Measurements from ENCODE around the gene CEP89.
"Not testable (repeated sequence)": the region's sequence is repeated elsewhere in the genome, so short reads cannot be mapped to it uniquely, and the experiment has no call there.

CEP89 gene

DNA sequence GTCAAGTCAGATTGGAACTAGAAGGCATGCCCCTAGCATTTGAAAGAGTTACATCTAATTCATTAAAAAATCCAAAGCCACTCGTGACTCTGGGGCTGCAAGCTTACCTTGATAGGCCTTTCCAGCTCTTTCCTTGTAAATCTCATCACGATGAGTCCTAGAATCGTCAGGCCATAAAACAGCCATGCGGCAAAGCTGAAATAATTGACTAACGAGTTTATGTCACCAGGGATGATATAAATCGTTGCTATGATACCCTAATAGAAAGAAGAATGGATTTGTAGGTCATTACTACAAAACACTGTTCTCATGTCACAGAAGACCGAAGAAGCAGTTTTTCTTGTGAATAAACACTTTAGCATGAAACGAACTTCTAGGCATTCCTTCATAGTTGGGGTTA is 129.7 kb downstream of the CEP89 start:
- no peak overlapping the region for H3K27ac ChIP-seq
- TF ChIP-seq, protein P1, sequence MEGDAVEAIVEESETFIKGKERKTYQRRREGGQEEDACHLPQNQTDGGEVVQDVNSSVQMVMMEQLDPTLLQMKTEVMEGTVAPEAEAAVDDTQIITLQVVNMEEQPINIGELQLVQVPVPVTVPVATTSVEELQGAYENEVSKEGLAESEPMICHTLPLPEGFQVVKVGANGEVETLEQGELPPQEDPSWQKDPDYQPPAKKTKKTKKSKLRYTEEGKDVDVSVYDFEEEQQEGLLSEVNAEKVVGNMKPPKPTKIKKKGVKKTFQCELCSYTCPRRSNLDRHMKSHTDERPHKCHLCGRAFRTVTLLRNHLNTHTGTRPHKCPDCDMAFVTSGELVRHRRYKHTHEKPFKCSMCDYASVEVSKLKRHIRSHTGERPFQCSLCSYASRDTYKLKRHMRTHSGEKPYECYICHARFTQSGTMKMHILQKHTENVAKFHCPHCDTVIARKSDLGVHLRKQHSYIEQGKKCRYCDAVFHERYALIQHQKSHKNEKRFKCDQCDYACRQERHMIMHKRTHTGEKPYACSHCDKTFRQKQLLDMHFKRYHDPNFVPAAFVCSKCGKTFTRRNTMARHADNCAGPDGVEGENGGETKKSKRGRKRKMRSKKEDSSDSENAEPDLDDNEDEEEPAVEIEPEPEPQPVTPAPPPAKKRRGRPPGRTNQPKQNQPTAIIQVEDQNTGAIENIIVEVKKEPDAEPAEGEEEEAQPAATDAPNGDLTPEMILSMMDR (conservative IDR thresholded peaks at IDR 0.05): no peak

DNA sequence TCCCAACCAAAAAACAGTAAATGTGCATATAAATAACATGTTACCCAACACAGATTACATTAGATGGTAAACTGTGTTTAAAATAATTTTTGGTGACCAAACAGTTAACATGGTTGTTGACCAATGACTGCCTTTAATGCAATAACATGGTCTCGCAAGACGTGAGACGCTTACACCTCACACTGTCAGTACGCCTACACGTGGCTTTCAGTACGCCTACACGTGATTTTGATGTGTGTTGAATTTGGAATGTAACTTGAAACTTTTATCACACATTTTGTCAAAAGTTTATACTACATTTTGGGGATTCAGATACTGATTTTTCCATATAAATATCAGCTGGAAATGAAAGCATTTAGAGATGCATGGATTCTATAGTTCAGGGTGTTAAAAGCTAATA is 134.2 kb downstream of the CEP89 start:
- H3K27ac ChIP-seq: no peak overlapping the region
- TF ChIP-seq, protein P1 (conservative IDR thresholded peaks at IDR 0.05): no peak

DNA sequence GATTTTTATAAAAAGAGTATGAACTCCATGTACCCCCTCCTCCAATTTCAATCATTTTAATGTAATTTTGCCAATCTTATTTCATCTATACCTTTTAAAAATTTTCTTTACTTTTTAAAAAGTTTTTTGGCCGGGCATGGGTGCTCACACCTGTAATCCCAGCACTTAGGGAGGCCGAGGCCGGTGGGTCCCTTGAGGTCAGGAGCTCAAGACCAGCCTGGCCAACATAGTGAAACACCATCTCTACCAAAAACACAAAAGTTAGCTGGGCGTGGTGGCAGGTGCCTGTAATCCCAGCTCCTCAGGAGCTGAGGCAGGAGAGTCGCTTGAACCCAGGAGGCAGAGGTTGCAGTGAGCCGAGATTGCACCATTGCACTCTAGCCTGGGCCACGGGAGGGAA is 138.4 kb downstream of the CEP89 start:
- not testable (repeated sequence) for H3K27ac ChIP-seq

DNA sequence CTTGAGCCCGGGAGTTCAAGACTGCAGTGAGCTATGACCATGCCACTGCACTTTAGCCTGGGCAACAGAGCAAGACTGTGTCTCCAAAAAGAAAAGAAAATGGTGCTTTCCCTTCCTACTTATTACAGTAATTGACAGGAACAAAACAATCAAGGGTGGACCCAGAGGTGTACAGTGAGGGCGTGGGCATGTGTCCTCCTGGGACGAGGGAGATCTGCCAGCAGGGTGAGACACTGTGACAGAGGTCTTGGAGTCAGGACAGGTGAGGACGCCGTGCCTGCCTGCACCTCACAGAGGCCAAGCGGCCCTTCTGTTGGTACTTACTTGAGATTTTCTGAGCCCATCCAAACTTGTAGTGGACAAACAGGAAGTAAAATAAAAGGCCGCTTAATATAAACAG is 138.9 kb downstream of the CEP89 start:
- not testable (repeated sequence) for H3K27ac ChIP-seq

DNA sequence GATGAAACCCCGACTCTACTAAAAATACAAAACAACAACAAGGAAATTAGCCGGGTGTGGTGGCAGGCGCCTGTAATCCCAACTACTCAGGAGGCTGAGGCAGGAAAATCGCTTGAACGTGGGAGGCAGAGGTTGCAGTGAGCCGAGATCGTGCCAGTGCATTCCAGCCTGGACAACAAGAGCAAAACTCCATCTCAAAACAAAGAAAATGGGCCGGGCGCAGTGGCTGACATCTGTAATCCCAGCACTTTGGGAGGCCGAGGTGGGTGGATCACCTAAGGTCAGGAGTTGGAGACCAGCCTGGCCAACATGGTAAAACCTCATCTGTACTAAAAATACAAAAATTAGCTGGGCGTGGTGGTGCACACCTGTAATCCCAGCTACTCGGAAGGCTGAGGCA is 139.7 kb downstream of the CEP89 start:
- not testable (repeated sequence) for H3K27ac ChIP-seq

DNA sequence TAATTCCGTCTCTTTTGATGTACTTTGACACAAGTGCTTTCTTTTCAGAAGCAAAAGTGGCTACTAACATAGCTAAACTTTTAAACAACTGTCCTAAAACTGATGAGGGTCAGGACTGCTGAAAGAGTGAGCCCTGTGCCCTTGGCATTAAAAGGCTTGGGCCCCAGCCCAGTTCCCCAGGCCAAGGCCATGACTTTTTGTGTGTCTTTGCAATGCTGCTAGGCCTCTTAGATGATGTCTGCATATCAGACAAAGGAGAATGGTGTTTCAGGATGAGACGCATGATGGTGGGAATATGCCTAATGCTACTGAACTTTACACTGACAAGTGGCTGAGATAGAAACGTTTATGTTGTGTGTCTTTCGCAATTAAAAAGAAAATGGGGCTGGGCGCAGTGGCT is 140.1 kb downstream of the CEP89 start:
- H3K27ac ChIP-seq: no peak overlapping the region
- TF ChIP-seq, protein P1 (conservative IDR thresholded peaks at IDR 0.05): no peak

DNA sequence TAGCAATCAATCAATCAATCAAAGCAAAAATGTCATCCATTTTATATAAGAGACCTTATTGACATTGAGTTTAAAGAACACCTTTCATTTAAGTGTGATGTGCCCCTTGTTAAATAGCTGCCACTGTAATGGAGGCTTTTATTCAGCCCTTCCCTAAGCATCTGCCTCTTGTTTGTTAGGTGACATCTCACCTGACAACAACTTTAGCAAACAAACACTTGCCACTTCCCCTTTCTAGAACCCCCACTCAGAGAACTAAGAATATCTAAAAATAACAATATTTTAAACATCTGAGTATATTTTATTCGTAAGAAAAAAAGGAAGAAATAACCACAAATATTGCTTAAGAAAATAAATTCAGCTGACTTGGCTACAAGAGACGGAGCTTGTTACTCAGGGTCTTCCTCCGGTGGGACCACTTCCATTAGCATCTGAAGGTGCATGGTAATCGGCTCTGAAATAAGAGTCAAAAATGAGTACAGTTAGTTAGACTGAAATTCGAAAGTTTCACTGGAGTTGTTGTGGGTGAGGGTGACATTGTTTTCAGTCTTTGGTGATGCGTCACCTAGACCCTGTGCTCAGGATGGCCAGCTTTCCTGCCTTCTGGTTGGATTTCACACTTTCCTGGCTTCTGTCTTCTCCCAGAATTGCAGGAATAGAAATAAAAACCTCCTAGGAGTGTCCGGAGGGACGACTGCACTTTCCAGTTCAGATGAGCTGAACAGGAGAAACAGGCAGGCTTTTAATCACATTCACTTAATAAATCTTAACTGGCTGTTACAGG is 141.3 kb downstream of the CEP89 start:
- TF ChIP-seq, protein P1 (conservative IDR thresholded peaks at IDR 0.05): no peak

DNA sequence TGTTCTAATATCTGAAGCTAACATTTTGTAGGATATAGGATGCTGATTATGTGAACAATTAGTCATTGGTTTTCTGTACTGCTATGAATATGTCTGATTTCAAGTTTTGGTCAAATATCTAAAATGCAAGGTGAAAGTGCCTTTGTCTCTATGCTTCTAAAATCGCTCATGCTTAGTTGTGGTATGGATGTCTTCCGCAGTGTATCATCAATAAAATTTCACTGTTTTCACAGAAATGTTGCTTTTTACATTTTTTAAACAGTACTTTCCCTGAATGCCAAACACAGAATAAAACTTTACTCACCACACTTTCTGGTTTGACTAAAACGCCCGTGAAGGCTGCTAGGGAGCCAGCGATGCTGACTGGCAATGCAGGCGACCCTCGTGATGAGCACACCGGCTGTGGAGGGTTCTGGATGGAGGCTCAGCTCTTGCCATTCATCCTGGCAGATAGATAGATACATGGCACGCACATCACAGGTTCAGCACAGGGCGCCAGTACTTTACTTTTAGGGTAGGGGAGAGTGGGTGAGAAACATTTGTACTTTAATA is 142.3 kb downstream of the CEP89 start:
- TF ChIP-seq, protein P1 (conservative IDR thresholded peaks at IDR 0.05): no peak
- no peak overlapping the region for H3K27ac ChIP-seq

More for the DNA sequence above, 141.3 kb downstream of the CEP89 start:
- no peak overlapping the region for H3K27ac ChIP-seq

DNA sequence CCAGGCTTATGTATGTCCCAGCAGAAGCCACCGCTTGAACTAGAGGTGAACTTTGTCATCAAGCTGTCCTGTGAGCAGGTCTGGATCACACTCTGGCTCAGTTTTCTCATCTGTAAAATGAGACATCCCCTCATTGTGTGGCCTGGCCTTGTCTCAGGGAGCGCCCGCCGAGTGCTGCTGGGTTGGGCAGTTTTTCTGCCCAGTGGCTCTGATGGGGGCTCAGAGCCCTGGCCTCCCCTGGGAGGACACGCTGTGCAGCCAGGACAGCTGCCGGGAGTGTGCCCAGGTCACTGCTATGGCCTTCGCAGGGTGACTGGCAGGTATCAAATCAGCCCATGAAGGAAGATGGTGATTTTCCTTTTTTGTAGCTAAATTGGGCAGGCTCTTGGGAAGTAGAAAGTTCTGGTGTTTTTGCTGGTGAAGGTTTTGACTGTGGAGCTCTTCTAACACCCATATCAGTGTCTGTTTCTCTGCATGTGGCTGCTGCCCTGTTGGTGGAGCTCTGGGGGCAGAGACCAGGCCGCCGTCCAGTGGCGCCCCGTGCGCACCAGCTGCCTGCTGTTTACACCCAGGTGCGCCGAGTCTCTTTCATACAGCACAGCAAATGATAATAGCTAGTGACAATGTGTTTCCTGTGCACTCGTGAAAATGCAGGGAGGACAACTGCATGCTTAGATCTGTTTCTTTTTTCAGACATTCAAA is 143.0 kb downstream of the CEP89 start:
- TF ChIP-seq, protein P1 (conservative IDR thresholded peaks at IDR 0.05): no peak

More for the DNA sequence above, 143.0 kb downstream of the CEP89 start:
- no peak overlapping the region for H3K27ac ChIP-seq

All from VCaP (cell line).